ENCODE data around the gene IL6ST. TPM values are rescaled to one million over a fixed set of nuclear protein-coding genes. Genes with fewer than 3 reads are reported as not detected.
"Not testable (repeated sequence)": the region's sequence is repeated elsewhere in the genome, so short reads cannot be mapped to it uniquely, and the experiment has no call there.

The IL6ST gene
- total RNA-seq, 1 experiment from 2014 or later = 39.8 TPM

DNA sequence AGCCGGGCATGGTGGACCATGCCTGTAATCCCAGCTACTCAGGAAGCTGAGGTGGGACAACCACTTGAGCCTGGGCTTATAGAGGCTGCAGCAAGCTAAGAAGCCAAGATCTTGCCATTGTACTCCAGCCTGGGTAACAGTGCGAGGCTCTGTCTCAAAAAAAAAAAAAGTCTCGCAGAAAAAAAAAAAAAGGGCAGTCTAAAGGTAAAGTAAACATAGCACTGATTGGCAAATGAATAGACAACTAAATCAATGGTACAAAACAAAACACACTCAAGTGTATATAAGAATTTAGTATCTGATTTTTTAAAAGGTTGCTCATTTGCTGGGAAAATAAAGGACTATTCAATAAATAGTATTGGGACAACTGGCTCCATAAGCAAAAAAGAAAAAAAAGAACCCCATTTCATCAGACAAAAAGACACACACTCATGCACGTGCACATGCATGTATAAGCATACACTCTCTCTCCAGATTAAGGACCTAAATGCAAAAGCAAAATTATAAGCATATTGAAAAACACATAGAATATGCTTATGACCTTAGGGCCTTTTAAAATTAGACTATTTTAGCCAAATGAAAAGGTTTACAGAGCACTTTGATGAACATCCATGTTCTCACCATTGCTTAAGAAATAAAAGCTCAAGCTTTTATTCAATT, 5.7 kb downstream of the IL6ST start:
- ChIA-PET CTCF (no interaction called here), POLR2A (ENCODE audit: low non-redundant PET) (no interaction called here)
- BruUV-seq (replicated peaks) = no TSS peak
- Histone ChIP-seq H3K4me3 (ENCODE audit: low read depth, low read length, poor library complexity, severe bottlenecking) (no peak overlapping the region), H3K9me3 (ENCODE audit: low read depth, low read length, poor library complexity, severe bottlenecking) (no peaks in the 10 kb centered on the region), H3K27me3 (replicated peaks; ENCODE audit: insufficient read depth, low read depth, low read length, poor library complexity) (no peaks in the 10 kb centered on the region), H3K4me1 (ENCODE audit: insufficient read depth, low read length, poor library complexity, severe bottlenecking) (peaks cover 13% of the 10 kb centered on the region), H3K27ac (ENCODE audit: low read depth, low read length, poor library complexity, severe bottlenecking) (no peak overlapping the region), H3K36me3 (ENCODE audit: insufficient read depth, low read length, poor library complexity, severe bottlenecking) (no peaks in the 10 kb centered on the region)
- no peak for TF ChIP-seq EZH2 (IDR thresholded peaks at IDR 0.05; ENCODE audit: borderline replicate concordance, low read depth, low read length, poor library complexity, severe bottlenecking)
- intact Hi-C loops (cut with micrococcal nuclease; ENCODE audit: unreplicated experiment) = no loop called here
- no peak for DNase-seq (ENCODE audit: low spot score)

DNA sequence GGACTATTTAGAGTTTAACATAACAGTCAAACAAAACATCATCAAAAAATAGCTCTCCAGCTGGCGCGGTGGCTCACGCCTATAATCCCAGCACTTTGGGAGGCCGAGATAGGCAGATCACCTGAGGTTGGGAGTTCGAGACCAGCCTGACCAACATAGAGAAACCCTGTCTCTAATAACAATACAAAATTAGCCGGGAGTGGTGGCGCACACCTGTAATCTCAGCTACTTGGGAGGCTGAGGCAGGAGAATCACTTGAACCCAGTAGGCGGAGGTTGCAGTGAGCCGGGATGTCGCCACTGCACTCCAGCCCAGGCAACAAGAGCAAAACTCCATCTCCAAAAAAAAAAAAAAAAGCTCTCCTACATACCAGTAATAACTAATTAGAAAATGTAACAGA, 6.3 kb downstream of the IL6ST start:
- BruUV-seq (replicated peaks); H3K9me3 ChIP-seq (ENCODE audit: low read depth, low read length, poor library complexity, severe bottlenecking); H3K27me3 ChIP-seq (replicated peaks; ENCODE audit: insufficient read depth, low read depth, low read length, poor library complexity); H3K27ac ChIP-seq (ENCODE audit: low read depth, low read length, poor library complexity, severe bottlenecking); H3K4me3 ChIP-seq (ENCODE audit: low read depth, low read length, poor library complexity, severe bottlenecking); POLR2A ChIA-PET (ENCODE audit: low non-redundant PET); CTCF ChIA-PET; intact Hi-C loops (cut with micrococcal nuclease; ENCODE audit: unreplicated experiment); H3K36me3 ChIP-seq (ENCODE audit: insufficient read depth, low read length, poor library complexity, severe bottlenecking); H3K4me1 ChIP-seq (ENCODE audit: insufficient read depth, low read length, poor library complexity, severe bottlenecking); DNase-seq (ENCODE audit: low spot score): not testable (repeated sequence)

DNA sequence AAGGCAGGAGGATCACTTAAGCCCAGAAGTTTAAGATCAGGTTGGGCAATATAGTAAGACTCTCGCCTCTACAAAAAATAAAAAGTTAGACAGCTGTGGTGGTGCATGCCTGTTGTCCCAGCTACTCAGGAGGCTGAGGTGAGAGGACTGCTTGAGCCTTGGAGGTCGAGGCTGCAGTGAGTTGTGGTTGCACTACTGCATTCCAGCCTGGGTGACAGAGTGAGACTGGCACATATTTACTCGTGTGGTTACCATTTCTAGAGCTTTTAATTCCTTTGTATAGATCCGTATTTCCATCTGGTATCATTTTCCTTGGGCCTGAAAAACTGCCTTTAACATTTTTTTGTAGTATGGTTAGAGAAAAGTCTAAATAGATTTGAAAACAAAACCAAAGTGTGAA, 7.8 kb downstream of the IL6ST start:
- H3K36me3 ChIP-seq (ENCODE audit: insufficient read depth, low read length, poor library complexity, severe bottlenecking) = no peaks in the 10 kb centered on the region
- DNase-seq (ENCODE audit: low spot score) = no peak
- ChIA-PET POLR2A (ENCODE audit: low non-redundant PET) (no interaction called here), CTCF (no interaction called here)
- TF ChIP-seq, protein P1, sequence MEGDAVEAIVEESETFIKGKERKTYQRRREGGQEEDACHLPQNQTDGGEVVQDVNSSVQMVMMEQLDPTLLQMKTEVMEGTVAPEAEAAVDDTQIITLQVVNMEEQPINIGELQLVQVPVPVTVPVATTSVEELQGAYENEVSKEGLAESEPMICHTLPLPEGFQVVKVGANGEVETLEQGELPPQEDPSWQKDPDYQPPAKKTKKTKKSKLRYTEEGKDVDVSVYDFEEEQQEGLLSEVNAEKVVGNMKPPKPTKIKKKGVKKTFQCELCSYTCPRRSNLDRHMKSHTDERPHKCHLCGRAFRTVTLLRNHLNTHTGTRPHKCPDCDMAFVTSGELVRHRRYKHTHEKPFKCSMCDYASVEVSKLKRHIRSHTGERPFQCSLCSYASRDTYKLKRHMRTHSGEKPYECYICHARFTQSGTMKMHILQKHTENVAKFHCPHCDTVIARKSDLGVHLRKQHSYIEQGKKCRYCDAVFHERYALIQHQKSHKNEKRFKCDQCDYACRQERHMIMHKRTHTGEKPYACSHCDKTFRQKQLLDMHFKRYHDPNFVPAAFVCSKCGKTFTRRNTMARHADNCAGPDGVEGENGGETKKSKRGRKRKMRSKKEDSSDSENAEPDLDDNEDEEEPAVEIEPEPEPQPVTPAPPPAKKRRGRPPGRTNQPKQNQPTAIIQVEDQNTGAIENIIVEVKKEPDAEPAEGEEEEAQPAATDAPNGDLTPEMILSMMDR (conservative IDR thresholded peaks at IDR 0.05; ENCODE audit: low read depth, low read length) = no peak
- no peak for TF ChIP-seq EZH2 (IDR thresholded peaks at IDR 0.05; ENCODE audit: borderline replicate concordance, low read depth, low read length, poor library complexity, severe bottlenecking)
- no TSS peak for BruUV-seq (replicated peaks)
- intact Hi-C loops (cut with micrococcal nuclease; ENCODE audit: unreplicated experiment) = no loop called here
- H3K27me3 ChIP-seq (replicated peaks; ENCODE audit: insufficient read depth, low read depth, low read length, poor library complexity) = no peaks in the 10 kb centered on the region
- H3K4me1 ChIP-seq (ENCODE audit: insufficient read depth, low read length, poor library complexity, severe bottlenecking) = no peaks in the 10 kb centered on the region
- H3K4me3 ChIP-seq (ENCODE audit: low read depth, low read length, poor library complexity, severe bottlenecking) = no peak overlapping the region
- no peaks in the 10 kb centered on the region for H3K9me3 ChIP-seq (ENCODE audit: low read depth, low read length, poor library complexity, severe bottlenecking)
- H3K27ac ChIP-seq (ENCODE audit: low read depth, low read length, poor library complexity, severe bottlenecking) = no peak overlapping the region

DNA sequence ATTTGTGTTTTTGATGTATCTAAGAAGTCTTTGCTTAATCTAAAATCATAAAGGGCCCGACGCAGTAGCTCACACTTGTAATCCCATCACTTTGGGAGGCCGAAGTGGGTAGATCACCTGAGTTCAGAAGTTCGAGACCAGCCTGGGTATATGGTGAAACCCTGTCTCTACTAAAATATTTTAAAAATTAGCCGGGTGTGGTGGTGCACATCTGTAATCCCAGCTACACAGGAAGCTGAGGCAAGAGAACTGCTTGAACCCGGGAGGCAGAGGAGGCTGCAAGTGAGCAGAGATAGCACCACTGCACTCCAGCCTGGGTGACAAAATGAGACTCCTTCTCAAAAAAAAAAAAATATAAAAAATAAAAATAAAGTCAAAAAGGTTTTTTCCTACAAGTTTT, 9.6 kb downstream of the IL6ST start:
- TF ChIP-seq, protein P1 (conservative IDR thresholded peaks at IDR 0.05; ENCODE audit: low read depth, low read length) = no peak
- no peak for TF ChIP-seq EZH2 (IDR thresholded peaks at IDR 0.05; ENCODE audit: borderline replicate concordance, low read depth, low read length, poor library complexity, severe bottlenecking)
- H3K9me3 ChIP-seq (ENCODE audit: low read depth, low read length, poor library complexity, severe bottlenecking) = no peaks in the 10 kb centered on the region
- POLR2A ChIA-PET (ENCODE audit: low non-redundant PET) = no interaction called here
- H3K27ac ChIP-seq (ENCODE audit: low read depth, low read length, poor library complexity, severe bottlenecking) = no peak overlapping the region
- no peaks in the 10 kb centered on the region for H3K4me1 ChIP-seq (ENCODE audit: insufficient read depth, low read length, poor library complexity, severe bottlenecking)
- CTCF ChIA-PET = no interaction called here
- no peak overlapping the region for H3K4me3 ChIP-seq (ENCODE audit: low read depth, low read length, poor library complexity, severe bottlenecking)
- no peaks in the 10 kb centered on the region for H3K27me3 ChIP-seq (replicated peaks; ENCODE audit: insufficient read depth, low read depth, low read length, poor library complexity)
- intact Hi-C loops (cut with micrococcal nuclease; ENCODE audit: unreplicated experiment) = no loop called here
- no peak for DNase-seq (ENCODE audit: low spot score)
- BruUV-seq (replicated peaks) = no TSS peak
- H3K36me3 ChIP-seq (ENCODE audit: insufficient read depth, low read length, poor library complexity, severe bottlenecking) = no peaks in the 10 kb centered on the region

Data from A673 (cell line).